Ovary (tissue), 3 donors: ENCODE measurements around the gene ALG14.

Experiments
- CTCF ChIP-seq, 3 donors: fragments of 450-650 bp in 2 of 3; fragments of 200-600 bp in 1 of 3; IDR thresholded peaks; one replicate each; pipeline versions ENCODE4 v1.5.1 to v1.8.0; 2016 to 2022; ENCODE audit warnings: antibody characterized with exemption in 3 of 3, mild to moderate bottlenecking in 1 of 3
- EP300 ChIP-seq: sonication (generic); formaldehyde crosslinking; IDR thresholded peaks from one replicate; pipeline ENCODE4 v1.6.1; 2017; ENCODE audit warnings: antibody characterized with exemption
- donor health status: DM: no; HTN: no; CAD: no.

- TF ChIP-seq CTCF (IDR thresholded peaks at IDR 0.05) (no peak), EP300 (no peak)
Measured at GRCh38 chr1:94999456-95000131, 73.2 kb downstream of the ALG14 start.
